Keratinocyte (primary cell): Measurements from ENCODE around the gene PRXL2B. TPM values are rescaled to one million over a fixed set of nuclear protein-coding genes. Genes with fewer than 3 reads are reported as not detected.

Source experiments
- DNase-seq: peaks from one replicate; pipeline ENCODE4 v3.0.0-alpha.2; 2011; ENCODE audit warnings: low read depth, missing footprints, low spot score
- FAIRE-seq: peaks from 2 replicates; lab custom pipeline; 2011; peaks lifted over from hg19 to GRCh38; lab: Jason Lieb, UNC
- H2AFZ ChIP-seq: 2 replicates; pipeline ENCODE4 v1.6.0; 2012; ENCODE audit warnings: low read length, control low read depth, inconsistent platforms; ENCODE audit not compliant: control insufficient read depth
- H3K27ac ChIP-seq: 2 replicates; pipeline ENCODE4 v1.5.1; 2011; ENCODE audit warnings: low read length; ENCODE audit not compliant: control insufficient read depth, insufficient read depth
- H3K27me3 ChIP-seq: 3 replicates; pipeline ENCODE4 v1.6.0; 2011; ENCODE audit warnings: low read length; ENCODE audit not compliant: control insufficient read depth, insufficient read depth; ENCODE audit errors: extremely low read depth
- H3K36me3 ChIP-seq, 2 experiments: 2 replicates in 1 of 2; 3 replicates in 1 of 2; pipeline ENCODE4 v1.5.1; 2011; ENCODE audit warnings: low read length in 2 of 2, mild to moderate bottlenecking in 1 of 2; ENCODE audit not compliant: control insufficient read depth in 2 of 2, insufficient read depth in 2 of 2; ENCODE audit errors: extremely low read depth in 1 of 2
- H3K4me1 ChIP-seq: 3 replicates; pipeline ENCODE4 v1.5.1; 2011; ENCODE audit warnings: low read length; ENCODE audit not compliant: control insufficient read depth, insufficient read depth; ENCODE audit errors: extremely low read depth
- H3K4me2 ChIP-seq: 3 replicates; pipeline ENCODE4 v1.6.0; 2011; ENCODE audit warnings: low read depth, low read length; ENCODE audit not compliant: control insufficient read depth, insufficient read depth; ENCODE audit errors: extremely low read depth
- H3K4me3 ChIP-seq, 3 experiments: fragments of 200-600 bp in 1 of 3; sonication (generic) in 1 of 3; 2 replicates in 2 of 3; 3 replicates in 1 of 3; pipeline ENCODE4 v1.5.1; 2011 to 2016; ENCODE audit warnings: low read length in 3 of 3, mild to moderate bottlenecking in 3 of 3, control low read depth in 2 of 3, inconsistent platforms in 1 of 3, low read depth in 1 of 3, mixed read lengths in 1 of 3, mixed run types in 1 of 3, moderate library complexity in 1 of 3; ENCODE audit not compliant: control insufficient read depth in 2 of 3, insufficient read depth in 2 of 3; ENCODE audit errors: extremely low read depth in 1 of 3
- H3K79me2 ChIP-seq: 2 replicates; pipeline ENCODE4 v1.6.0; 2012; ENCODE audit warnings: low read length; ENCODE audit not compliant: control insufficient read depth, insufficient read depth
- H3K9ac ChIP-seq: 3 replicates; pipeline ENCODE4 v1.6.0; 2011; ENCODE audit warnings: low read length; ENCODE audit not compliant: control insufficient read depth, insufficient read depth; ENCODE audit errors: extremely low read depth
- H3K9me1 ChIP-seq: 3 replicates; pipeline ENCODE4 v1.6.0; 2011; ENCODE audit warnings: low read length; ENCODE audit not compliant: control insufficient read depth, insufficient read depth; ENCODE audit errors: extremely low read depth
- H3K9me3 ChIP-seq: 2 replicates; pipeline ENCODE4 v1.5.1; 2012; ENCODE audit warnings: low read depth, low read length; ENCODE audit not compliant: control insufficient read depth
- H4K20me1 ChIP-seq: 3 replicates; pipeline ENCODE4 v1.6.0; 2011; ENCODE audit warnings: low read length; ENCODE audit not compliant: control insufficient read depth, insufficient read depth; ENCODE audit errors: extremely low read depth
- CTCF ChIP-seq, 3 experiments: IDR thresholded peaks in 1 of 3; conservative IDR thresholded peaks in 1 of 3; optimal IDR thresholded peaks in 1 of 3; 2 replicates in 2 of 3; 3 replicates in 1 of 3; pipeline versions ENCODE3 to v1.5.1; 2011; ENCODE audit warnings: low read length in 3 of 3, mild to moderate bottlenecking in 3 of 3, moderate library complexity in 2 of 3, control low read depth in 1 of 3, inconsistent platforms in 1 of 3; ENCODE audit not compliant: insufficient read depth in 2 of 3; ENCODE audit errors: extremely low read depth in 1 of 3
- EZH2 ChIP-seq: IDR thresholded peaks from one replicate; pipeline ENCODE4 v1.6.1; 2012; ENCODE audit warnings: inconsistent platforms, mild to moderate bottlenecking, low read length, moderate library complexity
- dilution Hi-C: fragments of 300-500 bp; cut with MboI; formaldehyde crosslinking; loops from one replicate; pipeline ENCODE4 v1.7.0; 2020; ENCODE audit warnings: low sequenced_read_pairs; ENCODE audit not compliant: extremely low pct_ligation_motif_present
- polyA plus RNA-seq, 5 experiments: library from polyadenylated mRNA; depleted of rRNA in 3 of 5; stranded (reverse) in 3 of 5; stranded (forward) in 1 of 5; unstranded in 1 of 5; fragments of >200 nt; gene quantifications; 1 replicate in 1 of 5; 2 replicates in 3 of 5; 3 replicates in 1 of 5; pipeline versions ENCODE4 v1.2.1 to v1.2.3, GENCODE V29; 2011 to 2012; ENCODE audit warnings: missing spikeins in 2 of 5, low read depth in 1 of 5, low replicate concordance in 1 of 5

Gene PRXL2B
- polyA plus RNA-seq, 1 donor (not counting 4 experiments of a cell fraction or from before 2014, with no cell fraction given): 11.4 TPM

GRCh38 chr1:2597441-2598328, 11.1 kb downstream of the PRXL2B start:
- Histone ChIP-seq H3K79me2 (no peaks in the 10 kb centered on the region), H3K9me1 (no peaks in the 10 kb centered on the region), H3K9me3 (no peaks in the 10 kb centered on the region), H2AFZ (no peak overlapping the region), H3K4me1 (no peaks in the 10 kb centered on the region), H3K27me3 (no peaks in the 10 kb centered on the region), H3K4me2 (no peak overlapping the region), H3K27ac (no peak overlapping the region), H4K20me1 (no peaks in the 10 kb centered on the region), H3K9ac (no peak overlapping the region), H3K4me3 (no peak overlapping the region), H3K36me3 (no peaks in the 10 kb centered on the region)
- DNase-seq (no peak), FAIRE-seq (no peak)
- dilution Hi-C loops: no loop called here
- TF ChIP-seq CTCF (optimal IDR thresholded peaks at IDR 0.05 in 1 of 3, IDR thresholded peaks at IDR 0.05 in 1 of 3, conservative IDR thresholded peaks at IDR 0.05 in 1 of 3; ENCODE audit: extremely low read depth in 1 of 3, insufficient read depth in 2 of 3, low read length in 3 of 3) (no peak), EZH2 (no peak)

- Histone ChIP-seq H3K4me3 (no peak overlapping the region), H3K4me1 (no peaks in the 10 kb centered on the region), H3K9ac (no peak overlapping the region)
Measured at GRCh38 chr1:2598329-2598931, 11.9 kb downstream of the PRXL2B start.

More at GRCh38 chr1:2598329-2598931, 11.9 kb downstream of the PRXL2B start:
- no peaks in the 10 kb centered on the region for H3K36me3 ChIP-seq
- no peak for FAIRE-seq
- dilution Hi-C loops: no loop called here
- no peaks in the 10 kb centered on the region for H4K20me1 ChIP-seq
- no peaks in the 10 kb centered on the region for H3K79me2 ChIP-seq
- H3K9me1 ChIP-seq: no peaks in the 10 kb centered on the region
- DNase-seq: no peak
- TF ChIP-seq EZH2 (no peak), CTCF (optimal IDR thresholded peaks at IDR 0.05 in 1 of 3, IDR thresholded peaks at IDR 0.05 in 1 of 3, conservative IDR thresholded peaks at IDR 0.05 in 1 of 3; ENCODE audit: extremely low read depth in 1 of 3, insufficient read depth in 2 of 3, low read length in 3 of 3) (peak in 1 of 3 experiments; percentile 31)
- no peaks in the 10 kb centered on the region for H3K27me3 ChIP-seq
- H3K4me2 ChIP-seq: no peak overlapping the region
- no peak overlapping the region for H3K27ac ChIP-seq
- no peak overlapping the region for H2AFZ ChIP-seq
- no peaks in the 10 kb centered on the region for H3K9me3 ChIP-seq
